HepG2 (cell line): ENCODE results near the gene VSIG10L2. TPM values are rescaled to one million over a fixed set of nuclear protein-coding genes. Genes with fewer than 3 reads are reported as not detected.

Experiments used
- ATAC-seq: fragments of 200-7000 bp; cut with Tn5 transposase; 3 replicates; pipeline ENCODE4 v1.9.1; 2020; ENCODE audit warnings: mild to moderate bottlenecking, moderate library complexity
- BruUV-seq: library from RNA; stranded (reverse); fragments of 400-500 nt; replicated peaks from 2 replicates; lab custom pipeline; 2021; lab: Mats Ljungman, UMichigan
- CTCF ChIA-PET: fragments of 300-600 bp; formaldehyde crosslinking; extraction: SDS; loops from one replicate; lab custom pipeline; 2021; ENCODE audit warnings: low total read pairs, inconsistent platforms, low intra/inter-chr PET ratio; lab: Yijun Ruan, JAX
- POLR2A ChIA-PET: fragments of 350-600 bp; sonication (Branson Sonifier 250); formaldehyde crosslinking; loops from one replicate; lab custom pipeline; 2020; ENCODE audit warnings: antibody characterized with exemption, inconsistent platforms; lab: Yijun Ruan, JAX
- DNase-seq: peaks from one replicate; pipeline ENCODE4 v3.0.0-alpha.2; 2015; ENCODE audit warnings: low spot score
- FAIRE-seq: peaks from 3 replicates; lab custom pipeline; 2011; peaks lifted over from hg19 to GRCh38; lab: Jason Lieb, UNC
- H2AFZ ChIP-seq: one replicate; pipeline ENCODE4 v1.6.1; 2011; ENCODE audit warnings: low read length, inconsistent platforms
- H3K27ac ChIP-seq: fragments of 300-600 bp; 3 replicates; pipeline ENCODE4 v1.8.0; 2011; ENCODE audit warnings: mixed run types, mild to moderate bottlenecking, mixed read lengths, low read length, inconsistent platforms; ENCODE audit not compliant: insufficient read depth; ENCODE audit errors: extremely low read length
- H3K27me3 ChIP-seq, 2 experiments: fragments of 200-600 bp in 1 of 2; 2 replicates in 1 of 2; 3 replicates in 1 of 2; pipeline versions ENCODE4 v1.6.0 to v1.8.0; 2011; ENCODE audit warnings: low read length in 2 of 2, mild to moderate bottlenecking in 2 of 2, moderate library complexity in 2 of 2, inconsistent platforms in 1 of 2; ENCODE audit not compliant: insufficient read depth in 2 of 2, control insufficient read depth in 1 of 2
- H3K36me3 ChIP-seq, 2 experiments: fragments of 200-600 bp in 1 of 2; replicated peaks in 1 of 2; 2 replicates in 1 of 2; 3 replicates in 1 of 2; pipeline versions ENCODE4 v1.5.1 to v1.8.0; 2011; ENCODE audit warnings: low read length in 2 of 2, inconsistent platforms in 1 of 2; ENCODE audit not compliant: insufficient read depth in 2 of 2, control insufficient read depth in 1 of 2
- H3K4me1 ChIP-seq: 2 replicates; pipeline ENCODE4 v1.5.1; 2012; ENCODE audit warnings: low read length, inconsistent platforms; ENCODE audit not compliant: insufficient read depth
- H3K4me2 ChIP-seq: 2 replicates; pipeline ENCODE4 v1.6.0; 2011; ENCODE audit warnings: low read depth, low read length, inconsistent platforms
- H3K4me3 ChIP-seq, 3 experiments: fragments of 200-600 bp in 1 of 3; sonication (generic), shearing (Covaris generic) in 1 of 3; replicated peaks in 1 of 3; 2 replicates each; pipeline ENCODE4 v1.5.1; 2011 to 2016; ENCODE audit warnings: low read length in 3 of 3, inconsistent platforms in 2 of 3, low read depth in 2 of 3, mild to moderate bottlenecking in 2 of 3, control low read depth in 1 of 3, mixed read lengths in 1 of 3; ENCODE audit not compliant: insufficient read depth in 1 of 3
- H3K79me2 ChIP-seq: one replicate; pipeline ENCODE4 v1.6.1; 2011; ENCODE audit warnings: low read length, inconsistent platforms; ENCODE audit not compliant: insufficient read depth
- H3K9ac ChIP-seq: 2 replicates; pipeline ENCODE4 v1.6.0; 2011; ENCODE audit warnings: mild to moderate bottlenecking, low read depth, low read length, inconsistent platforms; ENCODE audit not compliant: insufficient read depth
- H3K9me3 ChIP-seq: 2 replicates; pipeline ENCODE4 v1.5.1; 2012; ENCODE audit warnings: mild to moderate bottlenecking, low read length
- H4K20me1 ChIP-seq: 2 replicates; pipeline ENCODE4 v1.6.0; 2011; ENCODE audit warnings: inconsistent platforms, mild to moderate bottlenecking, low read length, moderate library complexity; ENCODE audit not compliant: insufficient read depth
- ETV6 ChIP-seq: sonication (generic); formaldehyde crosslinking; conservative IDR thresholded peaks from 2 replicates; pipeline ENCODE4 v1.4.0; 2020; ENCODE audit warnings: missing genetic modification reagents
- MBD4 ChIP-seq: IDR thresholded peaks from 2 replicates; pipeline ENCODE4 v1.6.1; 2012; ENCODE audit warnings: low read length, inconsistent platforms, borderline replicate concordance
- PPARG ChIP-seq: conservative IDR thresholded peaks from 2 replicates; pipeline ENCODE4 v1.6.1; 2016; ENCODE audit warnings: missing biosample characterization, missing genetic modification reagents
- SMC3 ChIP-seq: IDR thresholded peaks from 2 replicates; pipeline ENCODE4 v1.6.1; 2011; ENCODE audit warnings: low read length, improper control_type of control experiment
- TAF15 ChIP-seq: fragments of 200-400 bp; formaldehyde crosslinking; IDR thresholded peaks from one replicate; pipeline ENCODE4 v1.6.1; 2018; ENCODE audit warnings: mild to moderate bottlenecking, low read depth, low read length; ENCODE audit not compliant: poor library complexity, severe bottlenecking
- THAP11 ChIP-seq: IDR thresholded peaks from 2 replicates; pipeline ENCODE4 v1.6.1; 2016; ENCODE audit warnings: missing biosample characterization, missing genetic modification reagents
- WIZ ChIP-seq: sonication (generic); formaldehyde crosslinking; IDR thresholded peaks from 2 replicates; pipeline ENCODE4 v1.5.1; 2020; ENCODE audit warnings: mild to moderate bottlenecking, missing genetic modification reagents
- ZBTB38 ChIP-seq: sonication (generic); formaldehyde crosslinking; IDR thresholded peaks from 2 replicates; pipeline ENCODE4 v1.5.1; 2020; ENCODE audit warnings: mild to moderate bottlenecking, missing genetic modification reagents
- ZFP36 ChIP-seq: fragments of 150-350 bp; IDR thresholded peaks from 2 replicates; pipeline ENCODE4 v1.6.1; 2018; ENCODE audit warnings: borderline replicate concordance, low read length, low read depth; ENCODE audit not compliant: partially characterized antibody
- ZFY ChIP-seq: sonication (generic); formaldehyde crosslinking; IDR thresholded peaks from 2 replicates; pipeline ENCODE4 v1.4.0; 2020; ENCODE audit warnings: missing genetic modification reagents
- ZNF569 ChIP-seq: sonication (generic); formaldehyde crosslinking; IDR thresholded peaks from 2 replicates; pipeline ENCODE4 v1.5.0; 2020; ENCODE audit warnings: mild to moderate bottlenecking, missing genetic modification reagents, moderate library complexity, borderline replicate concordance
- ZNF792 ChIP-seq: IDR thresholded peaks from 2 replicates; pipeline ENCODE4 v1.6.1; 2016
- ZNF883 ChIP-seq: sonication (generic); formaldehyde crosslinking; IDR thresholded peaks from 2 replicates; pipeline ENCODE4 v1.5.1; 2020; ENCODE audit warnings: mild to moderate bottlenecking, missing genetic modification reagents; ENCODE audit errors: not compliant biosample characterization
- ZSCAN21 ChIP-seq: sonication (generic); formaldehyde crosslinking; IDR thresholded peaks from 2 replicates; pipeline ENCODE4 v1.8.0; 2022; ENCODE audit warnings: mild to moderate bottlenecking, missing genetic modification reagents, moderate library complexity, borderline replicate concordance
- WGBS: methylation state at CpG from one replicate; pipeline ENCODE4 v1.1.6; 2017; ENCODE audit warnings: low lambda C conversion rate; 5-methylcytosine and 5-hydroxymethylcytosine counted together
- in situ Hi-C: cut with HindIII; loops from 2 replicates; pipeline ENCODE4 v1.10.0; 2017; ENCODE audit warnings: low pct_unique_long_range_greater_than_20kb; ENCODE audit not compliant: extremely low pct_ligation_motif_present
- intact Hi-C: fragments of 100-400 bp; cut with micrococcal nuclease; formaldehyde crosslinking; loops from one replicate; pipeline ENCODE4 v1.10.0; 2022; ENCODE audit not compliant: unreplicated experiment
- polyA plus RNA-seq, 8 experiments: library from polyadenylated mRNA; depleted of rRNA in 3 of 8; stranded (reverse) in 7 of 8; unstranded in 1 of 8; fragments of >200 nt; fragmentation: Illumina TruSeq in 4 of 8; extraction: Trizol in 4 of 8; gene quantifications; 2 replicates each; pipeline versions ENCODE4 v1.2.1 to v1.2.3, GENCODE V29; 2011 to 2016; ENCODE audit warnings: low read depth in 4 of 8, missing spikeins in 1 of 8, mixed read lengths in 1 of 8; ENCODE audit not compliant: insufficient read depth in 1 of 8
- total RNA-seq, 5 experiments: library from RNA; depleted of rRNA; stranded (reverse); fragments of >200 nt; fragmentation: Illumina TruSeq; extraction: Trizol; gene quantifications; 2 replicates each; pipeline ENCODE4 v1.2.3, GENCODE V29; 2016; ENCODE audit warnings: low read depth in 1 of 5
- TF ChIP-seq, protein P1 (sequence below): sonication (generic); formaldehyde crosslinking; IDR thresholded peaks from 2 replicates; pipeline ENCODE4 v1.5.0; 2020; ENCODE audit warnings: mild to moderate bottlenecking, missing genetic modification reagents, moderate library complexity
- TF ChIP-seq, protein P2 (sequence below), 2 experiments: sonication (generic) in 1 of 2; formaldehyde crosslinking in 1 of 2; IDR thresholded peaks; 2 replicates each; pipeline versions ENCODE4 v1.4.0 to v1.6.1; 2018 to 2020; ENCODE audit warnings: missing genetic modification reagents in 2 of 2, borderline replicate concordance in 1 of 2, low read depth in 1 of 2, mild to moderate bottlenecking in 1 of 2, missing biosample characterization in 1 of 2
- TF ChIP-seq, protein P3 (sequence below): sonication (generic); formaldehyde crosslinking; IDR thresholded peaks from 2 replicates; pipeline ENCODE4 v1.4.0; 2020; ENCODE audit warnings: missing genetic modification reagents; ENCODE audit errors: not compliant biosample characterization

VSIG10L2 gene
- total and polyA plus RNA-seq, 2 of the 13 experiments (the other 11 are each of a cell fraction or from before 2014, with no cell fraction given), result 0.21 TPM; not detected in 1

DNA sequence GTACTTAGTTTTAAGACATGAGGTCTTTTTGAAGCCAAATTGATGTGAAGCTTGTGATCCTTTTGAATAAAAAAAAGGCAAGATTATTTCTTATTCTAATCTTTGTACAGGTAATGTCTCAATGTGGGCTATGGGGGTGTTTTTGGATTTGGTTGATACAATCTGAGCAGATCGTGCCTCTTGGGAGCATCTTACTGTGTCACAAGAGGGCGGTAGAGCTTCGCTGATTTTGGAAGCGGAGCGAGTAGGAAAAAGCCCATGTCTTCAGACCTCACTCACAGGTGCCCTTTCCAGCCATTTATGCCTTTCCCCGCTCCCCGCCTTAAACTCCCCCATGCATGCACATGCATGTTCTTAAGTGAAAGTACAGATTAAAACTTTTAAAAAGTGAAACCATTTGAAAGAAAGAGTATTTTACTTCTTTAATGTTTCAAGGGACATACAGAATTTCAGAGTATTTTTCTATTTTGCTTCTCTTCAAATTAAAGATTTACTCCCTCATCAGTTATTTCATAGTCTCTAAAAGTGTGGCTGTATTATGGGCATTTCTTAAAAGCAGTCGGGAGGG, 22.7 kb upstream of the VSIG10L2 start (continued):
- TF ChIP-seq ZFP36 (no peak), ZSCAN21 (no peak), SMC3 (peak; percentile 85), TAF15 (no peak), ZNF792 (CRISPR knock-in tag) (0 out of 2 replicates have a peak, but pooled peaks have one; percentile 31), PPARG (0 out of 2 replicates have a peak, but pooled peaks have one; percentile 19)
- TF ChIP-seq, protein P1, sequence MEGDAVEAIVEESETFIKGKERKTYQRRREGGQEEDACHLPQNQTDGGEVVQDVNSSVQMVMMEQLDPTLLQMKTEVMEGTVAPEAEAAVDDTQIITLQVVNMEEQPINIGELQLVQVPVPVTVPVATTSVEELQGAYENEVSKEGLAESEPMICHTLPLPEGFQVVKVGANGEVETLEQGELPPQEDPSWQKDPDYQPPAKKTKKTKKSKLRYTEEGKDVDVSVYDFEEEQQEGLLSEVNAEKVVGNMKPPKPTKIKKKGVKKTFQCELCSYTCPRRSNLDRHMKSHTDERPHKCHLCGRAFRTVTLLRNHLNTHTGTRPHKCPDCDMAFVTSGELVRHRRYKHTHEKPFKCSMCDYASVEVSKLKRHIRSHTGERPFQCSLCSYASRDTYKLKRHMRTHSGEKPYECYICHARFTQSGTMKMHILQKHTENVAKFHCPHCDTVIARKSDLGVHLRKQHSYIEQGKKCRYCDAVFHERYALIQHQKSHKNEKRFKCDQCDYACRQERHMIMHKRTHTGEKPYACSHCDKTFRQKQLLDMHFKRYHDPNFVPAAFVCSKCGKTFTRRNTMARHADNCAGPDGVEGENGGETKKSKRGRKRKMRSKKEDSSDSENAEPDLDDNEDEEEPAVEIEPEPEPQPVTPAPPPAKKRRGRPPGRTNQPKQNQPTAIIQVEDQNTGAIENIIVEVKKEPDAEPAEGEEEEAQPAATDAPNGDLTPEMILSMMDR (CRISPR knock-in tag), result peak; percentile 86
- TF ChIP-seq, protein P2, sequence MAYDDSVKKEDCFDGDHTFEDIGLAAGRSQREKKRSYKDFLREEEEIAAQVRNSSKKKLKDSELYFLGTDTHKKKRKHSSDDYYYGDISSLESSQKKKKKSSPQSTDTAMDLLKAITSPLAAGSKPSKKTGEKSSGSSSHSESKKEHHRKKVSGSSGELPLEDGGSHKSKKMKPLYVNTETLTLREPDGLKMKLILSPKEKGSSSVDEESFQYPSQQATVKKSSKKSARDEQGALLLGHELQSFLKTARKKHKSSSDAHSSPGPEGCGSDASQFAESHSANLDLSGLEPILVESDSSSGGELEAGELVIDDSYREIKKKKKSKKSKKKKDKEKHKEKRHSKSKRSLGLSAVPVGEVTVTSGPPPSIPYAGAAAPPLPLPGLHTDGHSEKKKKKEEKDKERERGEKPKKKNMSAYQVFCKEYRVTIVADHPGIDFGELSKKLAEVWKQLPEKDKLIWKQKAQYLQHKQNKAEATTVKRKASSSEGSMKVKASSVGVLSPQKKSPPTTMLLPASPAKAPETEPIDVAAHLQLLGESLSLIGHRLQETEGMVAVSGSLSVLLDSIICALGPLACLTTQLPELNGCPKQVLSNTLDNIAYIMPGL (CRISPR knock-in tag; IDR thresholded peaks at IDR 0.05; ENCODE audit: borderline replicate concordance in 1 of 2, low read depth in 1 of 2), result peak in 1 of 2 experiments; percentile 42; a peak in 1 of 4 replicates
- TF ChIP-seq, all 625 proteins: peak for 17

DNA sequence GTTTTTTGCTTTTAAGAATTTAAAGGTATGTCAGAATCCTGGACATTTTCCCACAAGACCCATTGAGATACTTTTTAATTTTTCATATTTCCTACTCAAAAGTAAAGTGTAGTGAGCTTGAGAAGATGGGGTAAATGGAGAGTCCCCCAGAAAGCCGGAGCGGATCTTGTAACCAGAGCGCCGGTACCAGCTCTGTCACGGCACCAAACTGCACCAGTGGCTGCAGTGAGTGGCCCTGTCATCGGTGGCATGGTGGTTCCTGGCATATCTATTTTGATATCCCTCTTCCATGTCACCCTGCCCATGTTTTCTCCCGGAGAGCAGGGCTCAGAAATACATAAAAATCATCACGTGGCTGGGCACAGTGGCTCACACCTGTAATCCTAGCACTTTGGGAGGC, 22.2 kb upstream of the VSIG10L2 start:
- Histone ChIP-seq H3K9ac (no peak overlapping the region), H3K9me3 (no peaks in the 10 kb centered on the region), H3K4me3 (no peak overlapping the region), H3K36me3 (no peaks in the 10 kb centered on the region), H3K27ac (no peak overlapping the region), H2AFZ (no peak overlapping the region), H3K4me2 (no peak overlapping the region), H4K20me1 (no peaks in the 10 kb centered on the region), H3K4me1 (peaks cover 67% of the 10 kb centered on the region), H3K27me3 (no peaks in the 10 kb centered on the region), H3K79me2 (no peaks in the 10 kb centered on the region)
- no TSS peak for BruUV-seq
- POLR2A ChIA-PET, result interaction anchor here (1.0 kb wide), 1 partner anchor 263 kb away, joined by 3 read pairs; no protein-coding TSS in a partner anchor
- in situ Hi-C loops (loop anchor here (5.0 kb wide), 1 partner anchor 264 kb away; no protein-coding TSS in a partner anchor), intact Hi-C loops (loop anchor here (1.0 to 2.0 kb wide), 3 partner anchors 19 to 271 kb away; no protein-coding TSS in a partner anchor)
- CTCF ChIA-PET, result interaction anchor here (1.1 to 2.2 kb wide), 3 partner anchors 138 to 270 kb away, joined by 3 to 24 read pairs (median 14); partner anchors contain the start of gene CDON
- no peak for FAIRE-seq
- ATAC-seq, result no peak
- WGBS, result 90% methylated on average over 8 of the region's 8 CpGs
- no peak for DNase-seq
- TF ChIP-seq ZBTB38 (CRISPR knock-in tag) (no peak), ZNF883 (CRISPR knock-in tag) (no peak), MBD4 (no peak), ZNF569 (no peak), THAP11 (CRISPR knock-in tag) (no peak), ZFY (no peak), WIZ (CRISPR knock-in tag) (no peak), ETV6 (CRISPR knock-in tag) (no peak)
- TF ChIP-seq, protein P3, sequence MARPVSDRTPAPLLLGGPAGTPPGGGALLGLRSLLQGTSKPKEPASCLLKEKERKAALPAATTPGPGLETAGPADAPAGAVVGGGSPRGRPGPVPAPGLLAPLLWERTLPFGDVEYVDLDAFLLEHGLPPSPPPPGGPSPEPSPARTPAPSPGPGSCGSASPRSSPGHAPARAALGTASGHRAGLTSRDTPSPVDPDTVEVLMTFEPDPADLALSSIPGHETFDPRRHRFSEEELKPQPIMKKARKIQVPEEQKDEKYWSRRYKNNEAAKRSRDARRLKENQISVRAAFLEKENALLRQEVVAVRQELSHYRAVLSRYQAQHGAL (CRISPR knock-in tag), result no peak
